GM19438 (cell line): ENCODE results near the gene ARMH3.
"Not testable (repeated sequence)": the region's sequence is repeated elsewhere in the genome, so short reads cannot be mapped to it uniquely, and the experiment has no call there.

ENCODE experiments used
- ATAC-seq: cut with Tn5 transposase; IDR thresholded peaks from one replicate; pipeline ENCODE4 v1.9.1; 2021; ENCODE audit warnings: low read depth; ENCODE audit not compliant: unreplicated experiment

ARMH3 gene

GRCh38 chr10:102054881-102055646, 909 bp downstream of the ARMH3 start:
- not testable (repeated sequence) for ATAC-seq

DNA sequence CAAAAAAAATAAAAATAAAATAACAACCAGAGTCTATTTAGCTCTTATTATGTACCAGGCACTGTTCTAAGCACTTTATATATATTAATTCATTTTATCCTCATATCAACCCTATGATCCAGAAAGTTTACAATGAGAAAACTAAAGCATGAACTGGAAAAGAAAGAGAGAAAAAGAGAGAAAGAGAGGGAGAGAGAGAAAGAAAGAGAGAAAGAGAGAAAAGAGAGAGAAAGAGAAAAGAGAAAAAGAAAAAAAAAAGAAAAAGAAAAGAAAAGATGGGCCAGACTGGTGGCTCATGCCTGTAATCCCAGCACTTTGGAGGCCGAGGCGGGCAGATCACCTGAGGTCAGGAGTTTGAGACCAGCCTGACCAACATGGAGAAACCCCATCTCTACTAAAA, 9.9 kb downstream of the ARMH3 start:
- ATAC-seq, result no peak

GRCh38 chr10:102045292-102045691, 10.7 kb downstream of the ARMH3 start:
- ATAC-seq, result no peak

GRCh38 chr10:102040305-102041050, 15.5 kb downstream of the ARMH3 start:
- no peak for ATAC-seq

GRCh38 chr10:102038410-102038809, 17.6 kb downstream of the ARMH3 start:
- ATAC-seq, result no peak

- ATAC-seq, result not testable (repeated sequence)
Measured at GRCh38 chr10:102035807-102036206, 20.2 kb downstream of the ARMH3 start.

DNA sequence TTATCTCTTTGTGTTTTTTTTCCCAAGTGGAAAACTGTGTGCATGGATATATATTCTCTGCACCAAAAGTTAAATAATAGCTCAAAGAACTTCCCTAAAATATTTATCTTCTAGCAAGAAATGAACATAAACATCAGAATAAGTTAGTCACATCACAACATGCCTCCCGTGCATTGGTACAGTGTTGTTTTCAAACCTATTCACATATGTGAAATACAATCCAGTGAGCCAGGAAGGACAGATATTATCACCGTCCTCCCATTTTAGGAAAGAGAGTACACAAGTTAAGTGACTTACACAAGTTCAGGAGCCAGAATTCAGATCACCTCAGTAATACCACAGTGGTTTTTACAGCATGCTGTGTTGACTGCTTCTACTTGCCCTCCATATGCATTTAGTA, 22.2 kb downstream of the ARMH3 start:
- ATAC-seq, result no peak

DNA sequence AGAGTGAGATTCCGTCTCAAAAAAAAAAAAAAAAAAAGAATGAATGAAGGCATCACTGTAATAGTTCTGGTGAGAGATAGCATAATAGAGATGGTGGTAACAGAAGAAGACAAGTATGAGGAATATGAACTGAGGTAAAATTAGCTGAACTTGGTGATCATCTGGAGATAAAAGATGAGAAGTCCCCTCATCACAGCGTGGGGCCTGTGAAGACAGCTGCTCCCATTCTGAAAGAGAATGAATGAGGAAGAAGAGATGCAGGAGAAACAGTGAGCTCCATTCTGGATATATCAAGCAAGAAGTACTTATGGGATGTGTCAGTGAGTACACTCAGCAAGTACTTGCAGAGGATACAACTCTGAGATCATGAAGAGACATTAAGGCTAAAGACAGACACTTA, 28.7 kb downstream of the ARMH3 start:
- ATAC-seq, result no peak

- no peak for ATAC-seq
Measured at GRCh38 chr10:102024799-102025198, 31.2 kb downstream of the ARMH3 start.

DNA sequence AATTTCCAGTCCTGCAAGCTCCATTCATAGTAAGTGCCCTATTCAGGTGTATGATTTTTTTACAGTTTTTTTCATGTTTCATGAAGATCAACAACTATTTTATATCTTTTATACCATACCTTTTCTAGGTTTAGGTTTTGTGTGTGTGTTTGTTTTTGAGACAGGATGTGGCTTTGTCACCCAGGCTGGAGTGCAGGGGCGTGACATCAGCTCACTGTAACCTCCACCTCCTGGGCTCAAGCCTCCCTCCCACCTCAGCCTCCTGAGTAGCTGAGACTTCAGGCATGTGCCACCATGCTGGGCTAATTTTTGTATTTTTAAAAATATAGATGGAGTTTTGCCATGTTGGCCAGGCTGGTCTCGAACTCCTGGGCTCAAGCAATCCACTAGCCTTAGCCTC, 35.0 kb downstream of the ARMH3 start:
- no peak for ATAC-seq

DNA sequence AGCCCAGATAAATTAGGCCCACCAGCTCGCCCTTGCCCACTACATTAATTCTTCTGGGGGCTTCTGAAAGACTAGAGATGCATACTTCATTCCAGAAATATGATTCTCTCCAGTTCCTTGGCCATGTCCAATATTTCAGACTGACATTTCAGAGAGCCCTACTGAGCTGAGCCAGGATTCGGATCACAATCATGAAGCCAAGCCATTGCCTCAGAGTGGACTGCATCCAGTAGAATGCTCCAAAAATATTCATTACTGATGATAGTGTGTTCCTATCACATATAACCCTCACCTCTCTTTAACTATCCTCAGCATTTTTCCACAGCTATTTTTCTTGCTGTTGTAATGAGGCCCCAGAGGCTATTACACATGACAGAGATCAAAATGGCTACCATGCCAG, 38.7 kb downstream of the ARMH3 start:
- no peak for ATAC-seq

GRCh38 chr10:102016416-102016815, 39.6 kb downstream of the ARMH3 start:
- no peak for ATAC-seq

DNA sequence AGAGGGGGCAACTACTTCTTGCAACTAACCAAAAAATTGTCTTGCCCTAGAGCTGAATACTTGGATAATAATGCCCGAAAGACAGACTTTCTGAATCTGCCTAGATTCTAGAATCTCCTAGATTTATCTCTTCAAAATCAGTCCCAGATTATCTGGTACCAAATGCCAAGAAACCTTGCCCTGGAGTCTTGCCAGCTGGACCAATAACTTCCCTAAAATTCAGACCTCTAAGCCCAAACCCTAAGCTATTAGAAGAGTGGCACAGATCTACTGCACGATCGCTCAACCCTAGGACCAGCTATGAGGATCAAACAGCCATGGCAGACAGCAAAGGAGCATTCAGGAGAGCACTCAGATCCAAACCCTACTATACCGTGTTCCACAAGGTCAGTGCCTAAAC, 45.0 kb downstream of the ARMH3 start:
- no peak for ATAC-seq

DNA sequence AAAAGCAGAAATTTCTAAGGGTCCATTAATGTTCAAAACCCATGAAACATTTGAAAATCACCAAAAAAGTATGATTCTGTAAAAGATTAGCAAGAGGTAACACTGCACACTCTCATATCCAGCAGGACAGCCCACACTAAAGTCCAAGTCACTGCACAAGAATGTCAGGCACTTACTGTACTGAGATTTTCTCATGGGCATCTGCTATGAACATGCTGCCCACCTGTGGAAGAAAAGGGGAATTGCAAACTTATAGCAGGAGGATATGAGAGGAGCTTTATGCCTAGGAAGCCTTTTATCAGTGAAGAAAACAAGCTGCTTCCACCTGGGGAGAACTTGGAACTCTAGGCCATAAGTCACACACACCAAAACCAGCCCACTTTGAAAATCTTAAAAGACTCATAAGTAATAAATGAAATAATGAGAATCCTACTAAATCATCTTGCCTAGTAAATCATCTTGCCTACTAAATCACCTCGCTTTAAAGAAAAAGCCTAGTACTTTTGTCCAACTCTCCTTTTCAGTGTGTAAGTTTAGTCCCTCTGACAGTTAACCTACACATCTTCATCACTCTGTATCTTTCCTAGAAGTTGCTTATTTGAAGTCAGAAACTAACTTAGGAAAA, 46.1 kb downstream of the ARMH3 start:
- no peak for ATAC-seq

DNA sequence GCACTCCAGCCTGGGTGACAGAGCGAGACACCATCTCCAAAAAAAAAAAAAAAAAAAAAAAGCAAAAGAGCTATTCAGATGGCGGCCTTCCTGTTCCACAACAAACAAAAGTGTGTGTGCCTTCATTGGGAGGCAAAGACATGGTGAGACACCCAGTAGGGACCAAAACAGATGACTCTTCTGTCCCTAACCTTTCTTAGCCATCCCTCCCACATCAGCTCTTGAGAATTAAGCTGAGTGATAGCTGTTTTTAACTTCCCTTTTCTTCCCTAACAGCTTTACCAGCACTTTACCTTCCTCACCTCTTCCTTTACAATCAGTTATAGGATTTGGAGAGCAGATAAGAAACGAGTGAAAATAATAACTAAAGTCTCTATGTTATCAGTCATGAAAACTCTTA, 48.2 kb downstream of the ARMH3 start:
- no peak for ATAC-seq

DNA sequence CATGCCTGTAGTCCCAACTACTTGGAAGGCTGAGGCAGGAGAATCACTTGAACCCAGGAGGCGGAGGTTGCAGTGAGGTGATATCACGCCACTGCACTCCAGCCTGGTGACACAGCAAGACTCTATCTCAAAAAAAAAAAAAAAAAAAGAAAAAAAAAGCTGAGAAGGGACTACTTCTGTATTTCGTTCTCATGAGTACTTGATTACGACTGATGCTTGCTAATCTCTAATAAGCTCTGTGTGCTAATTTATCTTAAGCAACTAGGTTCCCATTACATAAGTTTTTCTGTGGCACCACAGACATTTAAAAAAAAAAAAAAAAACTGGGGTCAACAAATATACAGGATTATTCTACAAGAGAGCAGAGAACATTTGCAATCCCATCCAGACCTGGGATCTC, 48.9 kb downstream of the ARMH3 start:
- ATAC-seq, result not testable (repeated sequence)

GRCh38 chr10:102004376-102004775, 51.6 kb downstream of the ARMH3 start:
- no peak for ATAC-seq

GRCh38 chr10:102003541-102003940, 52.4 kb downstream of the ARMH3 start:
- no peak for ATAC-seq

GRCh38 chr10:102001435-102002068, 54.4 kb downstream of the ARMH3 start:
- ATAC-seq, result no peak

DNA sequence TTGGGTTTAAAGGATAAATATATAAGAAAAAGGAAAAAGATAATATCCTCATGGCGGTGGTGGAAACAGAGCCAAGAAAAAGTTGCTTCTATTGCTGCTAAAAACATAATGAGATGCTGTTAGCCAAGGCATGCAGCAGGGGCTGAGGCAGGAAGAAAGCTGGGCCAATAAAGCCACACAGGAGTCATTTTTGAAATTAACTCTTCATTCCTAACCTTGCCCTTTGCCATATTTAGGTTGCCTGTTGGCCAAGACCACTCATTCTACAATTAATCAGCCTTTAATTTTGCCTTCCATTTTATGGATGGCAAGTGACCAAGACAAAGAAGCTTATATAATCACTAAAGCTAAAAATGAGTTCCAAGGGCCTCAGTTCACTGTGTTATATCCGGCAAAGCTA, 58.2 kb downstream of the ARMH3 start:
- no peak for ATAC-seq

DNA sequence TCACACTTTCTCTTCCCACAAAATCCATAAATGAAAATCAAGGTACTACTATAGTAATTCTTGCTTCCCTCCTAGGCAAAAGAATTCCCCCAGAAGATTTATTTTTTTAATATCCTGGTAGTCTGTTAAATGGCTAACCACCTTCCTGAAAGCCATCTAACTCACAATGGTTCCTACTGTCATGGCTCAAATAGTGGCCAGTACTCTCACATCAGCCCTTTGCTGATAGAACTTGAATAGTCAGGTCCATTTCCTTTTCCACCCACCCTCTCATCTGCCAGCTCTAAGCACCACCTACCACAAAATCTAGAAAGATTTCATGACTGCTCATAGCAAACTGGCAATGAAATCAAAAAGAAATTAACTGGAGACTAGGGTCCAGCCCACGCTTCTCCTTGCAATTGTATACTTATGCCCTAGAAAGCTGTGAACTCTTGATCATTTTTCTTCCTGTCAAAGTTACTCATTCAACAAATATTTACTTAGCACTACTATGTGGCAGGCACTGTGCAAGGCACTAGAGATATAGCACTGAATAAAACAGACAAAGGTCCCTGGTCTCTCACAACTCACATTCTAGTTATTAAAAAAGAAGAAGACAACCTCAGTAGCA, 60.4 kb downstream of the ARMH3 start:
- no peak for ATAC-seq
